Neuron (in vitro differentiated cells): ENCODE results near the gene UBE2D3.

Source experiments
- H2AFZ ChIP-seq: one replicate; pipeline ENCODE4 v1.6.1; 2013; ENCODE audit warnings: low read depth, mild to moderate bottlenecking, inconsistent platforms, low read length, moderate library complexity
- H3K27me3 ChIP-seq: one replicate; pipeline ENCODE4 v1.6.1; 2013; ENCODE audit warnings: low read length; ENCODE audit not compliant: insufficient read depth
- H3K36me3 ChIP-seq: one replicate; pipeline ENCODE4 v1.6.1; 2013; ENCODE audit warnings: low read length; ENCODE audit not compliant: insufficient read depth
- H3K4me1 ChIP-seq: one replicate; pipeline ENCODE4 v1.6.1; 2013; ENCODE audit warnings: low read length; ENCODE audit not compliant: insufficient read depth
- H3K4me3 ChIP-seq: 2 replicates; pipeline ENCODE4 v1.5.1; 2013; ENCODE audit warnings: mild to moderate bottlenecking, low read length, moderate library complexity
- H3K9me3 ChIP-seq: one replicate; pipeline ENCODE4 v1.6.1; 2013; ENCODE audit warnings: low read length

The UBE2D3 gene

DNA sequence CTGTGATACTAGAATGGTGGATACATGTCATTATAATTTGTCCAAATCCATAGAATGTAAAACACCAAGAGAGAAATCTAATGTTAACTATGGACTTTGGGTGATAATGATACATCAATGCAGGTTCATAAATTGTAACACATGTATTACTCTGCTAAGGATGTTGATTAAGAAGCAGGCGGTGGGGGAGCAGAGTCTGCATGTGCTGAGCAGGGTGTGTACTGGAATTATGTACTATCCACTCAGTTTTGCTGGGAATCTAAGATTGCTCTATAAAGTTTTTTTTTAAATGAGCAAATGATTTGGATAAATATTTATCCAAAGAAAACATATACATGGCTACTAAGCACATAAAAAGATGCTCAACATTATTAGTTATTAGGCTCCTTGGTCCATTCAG, 51.5 kb downstream of the UBE2D3 start:
- Histone ChIP-seq H3K4me3 (no peak overlapping the region), H3K9me3 (no peaks in the 10 kb centered on the region), H3K27me3 (no peaks in the 10 kb centered on the region), H3K36me3 (no peaks in the 10 kb centered on the region), H2AFZ (no peak overlapping the region), H3K4me1 (no peaks in the 10 kb centered on the region)

DNA sequence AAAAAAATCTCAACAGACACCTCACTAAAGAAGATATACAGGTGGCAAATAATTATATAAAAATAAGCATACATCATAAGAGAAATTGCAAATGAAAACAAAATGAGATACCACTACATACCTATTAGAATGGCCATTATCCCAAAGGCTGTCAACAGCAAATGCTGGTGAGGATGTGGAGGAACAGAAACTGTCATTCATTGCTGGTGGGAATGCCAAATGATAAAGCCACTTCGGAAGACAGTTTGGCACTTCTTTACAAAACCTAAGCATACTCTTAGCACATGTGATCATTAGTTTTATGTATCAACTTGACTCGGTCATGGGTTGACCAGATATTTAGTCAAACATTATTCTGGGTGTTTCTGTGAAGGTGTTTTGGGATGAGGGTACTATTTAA, 53.1 kb downstream of the UBE2D3 start:
- Histone ChIP-seq H3K27me3 (no peaks in the 10 kb centered on the region), H3K9me3 (no peaks in the 10 kb centered on the region), H3K4me1 (no peaks in the 10 kb centered on the region), H3K36me3 (no peaks in the 10 kb centered on the region), H2AFZ (no peak overlapping the region), H3K4me3 (no peak overlapping the region)

DNA sequence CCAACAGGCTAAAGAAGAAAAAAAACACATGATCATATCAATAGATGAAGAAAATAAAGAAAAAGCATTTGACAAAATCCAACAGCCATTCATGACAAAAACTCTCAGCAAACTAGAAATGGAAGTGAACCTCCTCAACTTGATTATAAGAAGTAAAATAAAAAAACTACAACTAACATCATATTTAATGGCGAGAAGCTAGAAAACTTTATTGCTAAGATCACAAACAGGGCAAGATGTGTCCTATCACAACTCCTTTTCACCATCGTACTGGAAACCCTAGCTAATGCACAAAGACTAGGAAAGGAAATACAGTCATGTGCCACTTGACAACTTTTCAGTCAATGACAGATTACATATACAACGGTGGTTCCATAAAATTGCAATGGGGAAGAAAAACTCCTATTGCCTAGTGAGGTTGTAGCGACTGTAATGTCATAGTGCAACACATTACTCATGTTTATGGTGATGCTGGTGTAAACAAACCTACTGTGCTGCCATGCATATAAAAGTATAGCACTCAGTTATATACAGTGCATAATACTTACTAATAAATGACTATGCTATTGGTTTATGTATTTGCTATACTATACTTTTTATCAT, 54.5 kb downstream of the UBE2D3 start:
- H3K27me3 ChIP-seq, result no peaks in the 10 kb centered on the region
- no peak overlapping the region for H3K4me3 ChIP-seq
- H3K4me1 ChIP-seq, result no peaks in the 10 kb centered on the region
- no peaks in the 10 kb centered on the region for H3K9me3 ChIP-seq
- no peaks in the 10 kb centered on the region for H3K36me3 ChIP-seq
- H2AFZ ChIP-seq, result no peak overlapping the region

DNA sequence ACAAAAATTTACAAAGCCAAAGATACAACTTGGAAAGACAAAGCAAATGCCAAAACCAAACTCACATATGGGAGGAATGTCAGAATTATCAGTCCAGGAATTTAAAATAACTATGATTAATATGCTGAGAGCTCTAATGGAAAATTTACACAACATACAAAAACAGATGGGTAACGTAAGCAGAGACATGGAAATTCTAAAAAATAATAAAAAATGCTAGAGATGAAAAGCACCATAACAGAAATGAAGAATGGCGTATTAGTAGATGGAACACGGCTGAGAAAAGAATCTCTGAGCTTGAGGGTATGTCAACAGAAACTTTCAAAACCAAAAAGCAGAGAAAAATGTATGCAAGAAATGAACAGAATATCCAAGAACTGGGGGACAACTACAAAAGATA, 62.5 kb downstream of the UBE2D3 start:
- H2AFZ ChIP-seq, result no peak overlapping the region
- H3K4me3 ChIP-seq, result no peak overlapping the region
- H3K27me3 ChIP-seq, result no peaks in the 10 kb centered on the region
- no peaks in the 10 kb centered on the region for H3K36me3 ChIP-seq
- no peaks in the 10 kb centered on the region for H3K9me3 ChIP-seq
- H3K4me1 ChIP-seq, result peaks cover 1% of the 10 kb centered on the region

DNA sequence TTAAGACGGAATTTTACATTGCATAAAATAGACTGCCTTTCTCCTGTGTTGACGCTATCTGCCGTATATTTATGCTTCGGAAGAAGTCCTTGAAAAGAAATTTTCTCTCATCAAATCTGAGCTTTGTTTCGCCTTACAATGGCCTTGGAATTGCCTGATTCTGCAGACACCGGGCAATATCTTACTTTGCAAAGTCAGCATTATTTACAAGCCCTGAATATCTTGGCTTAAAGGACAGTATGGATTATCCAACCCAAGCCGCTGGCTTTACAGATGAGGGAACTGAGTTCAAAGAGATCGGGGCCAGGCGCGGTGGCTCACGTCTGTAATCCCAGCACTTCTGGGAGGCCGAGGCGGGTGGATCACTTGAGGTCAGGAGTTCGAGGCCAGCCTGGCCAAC, 65.4 kb downstream of the UBE2D3 start:
- H2AFZ ChIP-seq, result peak overlapping the region; percentile 83
- no peaks in the 10 kb centered on the region for H3K36me3 ChIP-seq
- peak overlapping the region; percentile 89 for H3K4me3 ChIP-seq
- peaks cover 4% of the 10 kb centered on the region for H3K4me1 ChIP-seq
- H3K27me3 ChIP-seq, result no peaks in the 10 kb centered on the region
- no peaks in the 10 kb centered on the region for H3K9me3 ChIP-seq

DNA sequence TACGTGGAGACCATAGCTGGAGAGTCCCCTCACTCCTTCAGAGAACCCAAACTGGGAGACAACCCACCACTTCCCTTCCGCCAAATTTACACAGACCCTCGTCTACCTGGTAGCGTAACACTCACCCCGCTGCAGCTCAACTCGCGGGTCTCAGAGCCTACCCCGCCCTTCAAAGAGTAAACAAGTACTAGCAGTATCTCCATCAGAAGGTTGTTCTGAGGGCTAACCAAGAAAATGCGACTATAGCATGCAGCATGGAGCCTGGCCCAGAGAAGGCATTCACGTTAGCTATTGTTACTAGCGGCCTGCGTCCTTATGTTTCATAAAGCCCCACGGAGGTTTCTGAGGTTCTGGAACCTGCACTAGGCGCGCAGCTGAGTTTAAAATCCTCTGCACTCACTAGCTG, 66.1 kb downstream of the UBE2D3 start:
- Histone ChIP-seq H3K27me3 (no peaks in the 10 kb centered on the region), H3K4me1 (peaks cover 4% of the 10 kb centered on the region), H3K9me3 (no peaks in the 10 kb centered on the region), H3K4me3 (peak overlapping the region; percentile 89), H2AFZ (peak overlapping the region; percentile 83), H3K36me3 (no peaks in the 10 kb centered on the region)

DNA sequence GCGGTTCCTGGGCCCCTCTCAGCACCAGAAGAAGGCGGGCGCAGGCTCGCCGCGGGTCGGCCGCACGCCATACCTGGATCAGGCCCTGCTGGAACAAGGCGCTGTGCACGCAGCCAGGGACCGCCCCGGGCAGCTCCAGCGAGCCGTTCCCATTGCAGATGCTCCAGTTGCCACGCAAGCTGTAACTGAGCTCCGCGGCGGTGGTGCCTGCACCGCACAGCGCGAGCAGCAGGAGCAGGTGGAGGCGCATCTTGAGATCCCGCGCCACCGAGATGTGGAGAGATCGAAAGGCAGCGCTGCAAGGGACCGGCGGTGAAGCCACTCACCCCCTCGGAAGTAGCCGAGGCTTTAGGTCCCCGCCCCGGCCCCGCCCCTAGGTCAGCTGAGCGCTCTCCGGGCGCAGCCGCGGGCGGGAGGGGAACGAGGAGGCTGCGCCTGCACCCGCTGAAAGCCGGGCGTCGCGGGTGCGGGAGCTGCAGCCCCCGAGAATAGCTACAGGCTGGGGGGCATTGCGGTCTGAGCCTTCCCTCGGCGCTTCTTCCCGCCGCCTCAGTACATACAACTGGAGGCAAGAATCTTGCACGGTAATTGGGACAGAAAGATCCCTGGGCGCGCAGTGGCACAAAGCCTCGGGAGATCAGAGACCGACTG, 66.6 kb downstream of the UBE2D3 start, which contains the start of gene MANBA:
TSS of gene MANBA (minus strand) at position 324 of the 651 bp plus-strand sequence. CDS start at position 250, 74 bp downstream.
- peak within 1 kb of the TSS; percentile 83 for H2AFZ ChIP-seq
- no peaks in the 10 kb centered on the region for H3K27me3 ChIP-seq
- H3K36me3 ChIP-seq, result no peaks in the 10 kb centered on the region

DNA sequence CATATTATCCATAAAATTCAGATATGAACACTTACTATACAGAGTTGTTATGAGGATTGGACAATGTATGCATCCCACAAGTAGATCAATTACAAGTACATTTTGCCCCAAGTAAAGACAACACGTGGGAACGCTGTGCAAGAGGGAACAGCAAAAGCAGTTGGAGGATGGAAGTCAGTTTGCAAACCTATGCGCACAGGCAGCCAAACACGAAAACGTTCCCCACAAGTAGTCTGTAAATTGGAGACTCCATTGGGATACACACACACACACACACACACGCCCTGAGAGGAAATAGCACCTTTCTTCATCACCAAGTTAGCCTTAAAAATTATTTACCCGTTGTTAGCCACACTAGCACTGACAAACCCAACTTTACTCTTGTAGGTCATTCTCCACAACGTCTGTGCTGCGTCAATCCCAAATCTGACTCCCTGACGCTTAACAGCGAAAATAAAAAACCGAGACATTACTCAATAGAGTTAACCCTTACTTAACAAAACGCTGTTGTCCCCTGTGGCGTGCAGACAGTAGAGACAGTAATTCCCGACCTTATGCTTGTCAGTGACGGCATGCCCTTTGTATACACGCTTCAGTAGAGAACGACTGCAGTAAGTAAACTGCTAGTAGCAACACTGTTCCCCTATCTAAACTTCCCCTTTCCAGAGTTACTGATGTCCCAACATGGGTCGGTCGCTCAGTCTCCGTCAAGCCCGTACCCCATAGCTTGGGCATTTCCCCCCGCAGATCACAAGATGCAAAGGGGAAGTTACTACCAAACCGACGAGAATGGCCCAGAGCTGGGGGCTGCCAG, 67.3 kb downstream of the UBE2D3 start:
- H3K27me3 ChIP-seq, result no peaks in the 10 kb centered on the region
- peaks cover 4% of the 10 kb centered on the region for H3K4me1 ChIP-seq
- no peaks in the 10 kb centered on the region for H3K9me3 ChIP-seq
- H2AFZ ChIP-seq, result peak overlapping the region; percentile 83
- H3K36me3 ChIP-seq, result no peaks in the 10 kb centered on the region
- H3K4me3 ChIP-seq, result peak overlapping the region; percentile 89

More for the DNA sequence above, 66.6 kb downstream of the UBE2D3 start, which contains the start of gene MANBA:
- Histone ChIP-seq H3K4me3 (peak within 1 kb of the TSS; percentile 89), H3K4me1 (peaks cover 4% of the 10 kb centered on the region), H3K9me3 (no peaks in the 10 kb centered on the region)

DNA sequence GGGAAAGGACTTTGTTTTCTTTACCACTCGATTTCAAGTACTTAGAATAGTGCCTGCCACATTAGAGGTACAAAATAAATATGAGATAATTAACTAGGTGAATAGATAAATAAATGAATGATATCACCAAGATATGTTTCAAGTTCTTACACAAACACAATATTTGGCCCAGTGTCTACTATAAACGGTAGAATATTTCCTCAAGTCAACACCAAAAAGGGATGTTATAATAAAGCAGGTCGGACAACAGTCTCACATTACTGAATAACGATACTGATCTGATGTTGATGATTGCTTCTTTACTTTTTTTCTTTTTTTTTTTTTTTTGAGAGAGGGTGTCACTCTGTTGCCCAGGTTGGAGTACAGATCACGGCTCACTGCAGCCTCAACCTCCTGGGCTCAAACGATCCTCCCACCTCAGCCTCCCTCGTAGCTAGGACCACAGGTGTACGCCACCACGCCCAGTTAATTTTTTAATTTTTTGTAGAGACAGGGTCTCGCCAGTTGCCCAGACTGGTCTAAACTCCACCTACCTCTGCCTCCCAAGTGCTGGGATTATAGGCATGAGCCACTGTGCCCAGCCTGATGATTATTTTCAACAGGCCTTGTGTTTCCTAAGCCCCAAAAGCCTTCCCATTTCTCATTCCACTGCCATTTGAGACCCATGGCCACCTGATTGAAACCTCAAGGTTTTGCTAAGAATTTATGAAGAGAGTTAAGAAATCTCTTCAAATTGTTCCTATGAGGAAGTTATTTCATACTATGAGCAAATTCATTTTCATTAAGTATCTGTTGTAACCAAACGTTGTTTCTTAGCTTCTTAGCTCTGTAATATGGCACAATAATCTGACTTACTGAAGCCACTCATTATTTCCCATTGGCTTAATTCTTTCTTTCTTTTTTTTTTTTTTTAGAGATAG, 68.8 kb downstream of the UBE2D3 start:
- H3K4me1 ChIP-seq, result peaks cover 4% of the 10 kb centered on the region

DNA sequence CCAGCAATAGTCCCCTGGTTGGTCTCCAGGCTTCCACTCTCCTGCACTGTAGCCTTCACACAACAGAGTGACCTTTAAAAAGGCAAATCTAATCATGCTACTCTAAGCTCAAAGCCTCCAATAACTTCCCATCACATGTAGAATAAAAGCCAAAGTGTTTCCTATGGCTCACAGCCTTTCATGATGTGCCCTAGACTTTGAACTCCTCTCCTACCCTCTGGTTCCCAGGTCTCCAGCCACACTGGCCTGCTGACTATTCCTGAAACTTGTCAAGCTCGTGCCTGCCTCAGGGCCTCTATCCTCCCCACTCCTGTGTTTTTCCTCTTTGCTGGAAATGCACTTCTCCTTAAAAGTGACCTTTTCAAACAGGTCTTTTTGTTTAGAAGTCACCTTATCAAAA, 69.7 kb downstream of the UBE2D3 start:
- no peaks in the 10 kb centered on the region for H3K9me3 ChIP-seq
- H3K36me3 ChIP-seq, result no peaks in the 10 kb centered on the region
- no peak overlapping the region for H2AFZ ChIP-seq
- H3K27me3 ChIP-seq, result no peaks in the 10 kb centered on the region
- peaks cover 4% of the 10 kb centered on the region for H3K4me1 ChIP-seq
- H3K4me3 ChIP-seq, result no peak overlapping the region

More for the DNA sequence above, 68.8 kb downstream of the UBE2D3 start:
- Histone ChIP-seq H3K9me3 (no peaks in the 10 kb centered on the region), H3K4me3 (no peak overlapping the region), H3K27me3 (no peaks in the 10 kb centered on the region), H3K36me3 (no peaks in the 10 kb centered on the region), H2AFZ (no peak overlapping the region)

DNA sequence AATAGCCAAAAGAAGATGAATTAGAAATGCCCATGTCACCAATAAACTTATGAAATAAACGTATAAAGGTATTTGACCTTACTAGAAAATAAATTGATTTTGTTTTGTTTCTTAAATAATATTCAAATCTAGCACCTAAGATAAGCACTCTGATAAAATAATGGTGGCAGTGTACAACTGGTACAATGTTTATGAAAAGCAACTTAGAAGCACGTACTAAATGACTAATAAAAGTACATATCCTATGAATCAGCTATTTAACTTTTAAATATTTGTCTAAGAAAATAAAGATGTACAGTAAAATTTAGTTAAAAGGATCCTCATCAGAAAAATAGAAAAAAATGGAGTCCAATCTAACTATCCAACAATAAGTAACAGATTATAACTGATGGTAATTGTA, 73.3 kb downstream of the UBE2D3 start:
- Histone ChIP-seq H2AFZ (no peak overlapping the region), H3K36me3 (no peaks in the 10 kb centered on the region), H3K4me1 (no peaks in the 10 kb centered on the region), H3K27me3 (no peaks in the 10 kb centered on the region), H3K4me3 (no peak overlapping the region), H3K9me3 (no peaks in the 10 kb centered on the region)

DNA sequence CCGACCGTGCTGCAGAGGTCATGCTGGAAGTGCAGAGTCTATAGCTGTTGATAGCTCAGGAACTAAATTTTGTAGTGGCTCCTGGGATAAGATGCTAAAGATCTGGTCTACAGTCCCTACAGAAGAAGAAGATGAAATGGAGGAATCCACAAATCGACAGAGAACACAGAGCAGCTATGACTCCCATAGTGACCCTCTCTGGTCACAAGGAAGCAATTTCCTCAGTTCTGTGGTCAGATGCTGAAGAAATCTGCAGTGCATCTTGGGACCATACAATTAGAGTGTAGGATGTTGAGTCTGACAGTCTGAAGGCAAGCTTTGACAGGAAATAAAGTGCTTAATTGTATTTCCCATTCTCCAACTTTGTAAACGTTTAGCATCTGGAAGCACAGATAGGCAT, 75.4 kb downstream of the UBE2D3 start:
- Histone ChIP-seq H3K27me3 (no peaks in the 10 kb centered on the region), H3K4me3 (no peak overlapping the region), H3K4me1 (no peaks in the 10 kb centered on the region), H3K9me3 (peaks cover 1% of the 10 kb centered on the region), H2AFZ (no peak overlapping the region), H3K36me3 (no peaks in the 10 kb centered on the region)
